Measurements from ENCODE around the gene ETNPPL. TPM values are rescaled to one million over a fixed set of nuclear protein-coding genes. Genes with fewer than 3 reads are reported as not detected.

ETNPPL gene
- total and polyA plus RNA-seq, 2 of the 4 experiments (the other 2 are of a cell fraction): not detected

- in situ Hi-C loops (cut with MboI; ENCODE audit: low sequenced_read_pairs): no loop called here
Measured at GRCh38 chr4:108787724-108788123, 24.9 kb upstream of the ETNPPL start.

More at GRCh38 chr4:108787724-108788123, 24.9 kb upstream of the ETNPPL start:
- Histone ChIP-seq H3K4me2 (ENCODE audit: low read depth, low read length) (no peak overlapping the region), H3K27me3 (ENCODE audit: control insufficient read depth, insufficient read depth, low read length) (no peaks in the 10 kb centered on the region), H3K4me3 (ENCODE audit: insufficient read depth, low read depth, low read length) (no peak overlapping the region), H2BK120ac (ENCODE audit: low read depth, low read length) (no peak overlapping the region), H3K9me1 (ENCODE audit: insufficient read depth, low read length) (no peaks in the 10 kb centered on the region), H2AK9ac (replicated peaks; ENCODE audit: low read depth, low read length, poor library complexity) (no peak overlapping the region), H4K20me1 (ENCODE audit: insufficient read depth, low read length) (no peaks in the 10 kb centered on the region), H3K36me3 (ENCODE audit: control insufficient read depth, insufficient read depth, low read length) (no peaks in the 10 kb centered on the region), H3K56ac (ENCODE audit: extremely low read depth, insufficient read depth, low read length) (no peak overlapping the region), H2AFZ (replicated peaks; ENCODE audit: low read length, poor library complexity) (no peak overlapping the region), H3K4me1 (ENCODE audit: control insufficient read depth, insufficient read depth, low read length) (no peaks in the 10 kb centered on the region), H3K79me1 (ENCODE audit: low read depth in 1 of 2, low read length in 2 of 2) (no peaks in the 10 kb centered on the region), H3K23ac (ENCODE audit: low read depth, low read length) (no peak overlapping the region), H2BK15ac (ENCODE audit: low read depth, low read length) (no peak overlapping the region), H4K5ac (ENCODE audit: low read depth, low read length) (no peak overlapping the region), H2BK5ac (ENCODE audit: low read depth, low read length, poor library complexity, severe bottlenecking) (no peak overlapping the region), H4K91ac (ENCODE audit: insufficient read depth, low read depth, low read length) (no peak overlapping the region), H3K9me3 (ENCODE audit: control insufficient read depth, insufficient read depth, low read length) (no peaks in the 10 kb centered on the region), H2AK5ac (ENCODE audit: low read depth, low read length) (no peak overlapping the region), H3K18ac (ENCODE audit: low read depth, low read length) (no peak overlapping the region), H3K9ac (ENCODE audit: low read depth, low read length) (no peak overlapping the region), H3K4ac (ENCODE audit: low read depth, low read length) (no peak overlapping the region), H3K27ac (ENCODE audit: insufficient read depth, low read length) (no peak overlapping the region), H2BK20ac (ENCODE audit: low read depth, low read length) (no peak overlapping the region), H3K14ac (replicated peaks; ENCODE audit: low read depth, low read length) (no peak overlapping the region), H4K8ac (ENCODE audit: low read depth in 2 of 2, low read length in 2 of 2) (no peak overlapping the region)
- ChIA-PET CTCF (no interaction called here), POLR2A (ENCODE audit: unreplicated experiment) (no interaction called here)
- DNase-seq (no peak), ATAC-seq (ENCODE audit: low read depth) (no peak)
- WGBS, 2 experiments (ENCODE audit: extremely low coverage in 2 of 2, insufficient read length in 1 of 2): 88% methylated on average over 15 of the region's 16 CpGs; no CpG with 5 or more reads in 1 of the 2 experiments
- intact Hi-C loops (cut with micrococcal nuclease) (no loop called here), dilution Hi-C loops (cut with HindIII; ENCODE audit: low sequenced_read_pairs, unreplicated experiment) (no loop called here)
- no TSS peak for BruUV-seq (replicated peaks)
- no peak for TF ChIP-seq MAFK (IDR thresholded peaks at IDR 0.05; ENCODE audit: low read depth, low read length)
- TF ChIP-seq CEBPB (IDR thresholded peaks at IDR 0.05; ENCODE audit: low read depth, low read length): no peak
- no peak for TF ChIP-seq CHD1 (IDR thresholded peaks at IDR 0.05; ENCODE audit: low read depth, low read length)
- TF ChIP-seq CTCF (conservative IDR thresholded peaks at IDR 0.05; ENCODE audit: low read depth, low read length): no peak
- no peak for TF ChIP-seq SMC3 (IDR thresholded peaks at IDR 0.05; ENCODE audit: low read depth, low read length)
- no peak for TF ChIP-seq RCOR1 (IDR thresholded peaks at IDR 0.05; ENCODE audit: insufficient replicate concordance, low read length)
- no peak for TF ChIP-seq ELK1 (IDR thresholded peaks at IDR 0.05; ENCODE audit: borderline replicate concordance, low read depth, low read length)
- TF ChIP-seq RFX5 (IDR thresholded peaks at IDR 0.05; ENCODE audit: low read depth, low read length): no peak
- no peak for TF ChIP-seq MXI1 (IDR thresholded peaks at IDR 0.05; ENCODE audit: borderline replicate concordance, low read depth, low read length)
- TF ChIP-seq RAD21 (IDR thresholded peaks at IDR 0.05; ENCODE audit: low read length): no peak
